Ishikawa (cell line): Measurements from ENCODE around the gene TIGIT.

ENCODE experiments used
- FOXM1 ChIP-seq: IDR thresholded peaks from 2 replicates; pipeline ENCODE4 v1.6.1; 2012; ENCODE audit warnings: low read depth, borderline replicate concordance
- MAX ChIP-seq: IDR thresholded peaks from 2 replicates; pipeline ENCODE4 v1.6.1; 2012
- RAD21 ChIP-seq: IDR thresholded peaks from 2 replicates; pipeline ENCODE4 v1.6.1; 2012; ENCODE audit warnings: low read depth
- TCF12 ChIP-seq: IDR thresholded peaks from 2 replicates; pipeline ENCODE4 v1.6.1; 2012; ENCODE audit warnings: low read depth
- TEAD4 ChIP-seq: IDR thresholded peaks from 2 replicates; pipeline ENCODE4 v1.6.1; 2012
- YY1 ChIP-seq: IDR thresholded peaks from 2 replicates; pipeline ENCODE4 v1.6.1; 2012; ENCODE audit warnings: low read depth

GRCh38 chr3:114355653-114356052 is 61.8 kb downstream of the TIGIT start:
- no peak for TF ChIP-seq MAX
- no peak for TF ChIP-seq RAD21
- TF ChIP-seq TEAD4 = no peak
- no peak for TF ChIP-seq TCF12
- no peak for TF ChIP-seq FOXM1
- no peak for TF ChIP-seq YY1
